SK-N-SH (cell line): ENCODE data around the gene AURKB.

Experiments
- CTCF ChIP-seq: fragments of 200-600 bp; sonication (generic); IDR thresholded peaks from 2 replicates; pipeline ENCODE4 v1.6.1; 2017; ENCODE audit warnings: antibody characterized with exemption, mild to moderate bottlenecking, moderate library complexity
- GABPA ChIP-seq: IDR thresholded peaks from 2 replicates; pipeline ENCODE4 v1.4.0; 2012; ENCODE audit warnings: low read depth, mild to moderate bottlenecking
- GATA2 ChIP-seq: sonication (generic); formaldehyde crosslinking; IDR thresholded peaks from 2 replicates; pipeline ENCODE4 v1.5.0; 2020; ENCODE audit warnings: mild to moderate bottlenecking, missing genetic modification reagents
- MAX ChIP-seq: IDR thresholded peaks from 2 replicates; pipeline ENCODE4 v1.4.0; 2012; ENCODE audit warnings: low read depth
- MXI1 ChIP-seq: IDR thresholded peaks from 2 replicates; pipeline ENCODE4 v1.6.1; 2012; ENCODE audit warnings: mild to moderate bottlenecking, low read depth, low read length, improper control_type of control experiment
- NRF1 ChIP-seq: IDR thresholded peaks from 2 replicates; pipeline ENCODE4 v1.6.1; 2012; ENCODE audit warnings: low read depth, mild to moderate bottlenecking, low read length
- RAD21 ChIP-seq: IDR thresholded peaks from 2 replicates; pipeline ENCODE4 v1.6.1; 2012; ENCODE audit warnings: mild to moderate bottlenecking, low read length
- SMC3 ChIP-seq: IDR thresholded peaks from 2 replicates; pipeline ENCODE4 v1.6.1; 2012; ENCODE audit warnings: low read depth, low read length, improper control_type of control experiment
- TCF12 ChIP-seq: IDR thresholded peaks from 2 replicates; pipeline ENCODE4 v1.4.0; 2012
- USF1 ChIP-seq: IDR thresholded peaks from 2 replicates; pipeline ENCODE4 v1.4.0; 2012; ENCODE audit warnings: low read depth, borderline replicate concordance

GRCh38 chr17:8223356-8224126 lies 13.2 kb upstream of the AURKB start:
- TF ChIP-seq GATA2 (CRISPR knock-in tag): no peak
- TF ChIP-seq CTCF: peak; percentile 38; the same call in 1 of the 2 replicates
- no peak for TF ChIP-seq NRF1
- TF ChIP-seq MAX: peak; percentile 14; the same call in 1 of the 2 replicates
- TF ChIP-seq MXI1: peak; percentile 18; the same call in 1 of the 2 replicates
- TF ChIP-seq GABPA: no peak
- TF ChIP-seq SMC3: no peak
- TF ChIP-seq TCF12: no peak
- peak; percentile 27; the same call in 1 of the 2 replicates for TF ChIP-seq RAD21
- TF ChIP-seq USF1: peak; percentile 12; the same call in 1 of the 2 replicates
